GM19397 (cell line): ENCODE data around the gene POTEF.
"Not testable (repeated sequence)": the region's sequence is repeated elsewhere in the genome, so short reads cannot be mapped to it uniquely, and the experiment has no call there.

ENCODE experiments used
- ATAC-seq: cut with Tn5 transposase; IDR thresholded peaks from one replicate; pipeline ENCODE4 v1.9.1; 2021; ENCODE audit warnings: mild to moderate bottlenecking, moderate library complexity; ENCODE audit not compliant: unreplicated experiment

Gene POTEF

GRCh38 chr2:130153721-130154422, 24.9 kb upstream of the POTEF start:
- not testable (repeated sequence) for ATAC-seq

GRCh38 chr2:130152816-130153595, 24.0 kb upstream of the POTEF start:
- ATAC-seq = no peak

- ATAC-seq = not testable (repeated sequence)
Measured at GRCh38 chr2:130152136-130152815, 23.3 kb upstream of the POTEF start.

- not testable (repeated sequence) for ATAC-seq
Measured at GRCh38 chr2:130151145-130151512, 22.1 kb upstream of the POTEF start.

GRCh38 chr2:130150181-130151144, 21.4 kb upstream of the POTEF start:
- ATAC-seq = no peak

GRCh38 chr2:130148515-130148914, 19.5 kb upstream of the POTEF start:
- not testable (repeated sequence) for ATAC-seq

GRCh38 chr2:130145006-130145414, 16.0 kb upstream of the POTEF start, which contains the start of gene CCDC74B:
Gene CCDC74B, minus strand, starts transcription at chr2:130145112. Its CDS starts 116 bp downstream, at chr2:130144996.
- ATAC-seq = peak; percentile 87

- ATAC-seq = not testable (repeated sequence)
Measured at GRCh38 chr2:130143266-130144039, 14.4 kb upstream of the POTEF start.

GRCh38 chr2:130142396-130143265, 13.6 kb upstream of the POTEF start:
- ATAC-seq = not testable (repeated sequence)

- not testable (repeated sequence) for ATAC-seq
Measured at GRCh38 chr2:130141645-130142370, 12.8 kb upstream of the POTEF start.

GRCh38 chr2:130141002-130141401, 12.0 kb upstream of the POTEF start:
- not testable (repeated sequence) for ATAC-seq

GRCh38 chr2:130140516-130140915, 11.5 kb upstream of the POTEF start:
- ATAC-seq = not testable (repeated sequence)

- ATAC-seq = not testable (repeated sequence)
Measured at GRCh38 chr2:130139331-130140280, 10.6 kb upstream of the POTEF start.

- ATAC-seq = not testable (repeated sequence)
Measured at GRCh38 chr2:130138841-130139251, 9.8 kb upstream of the POTEF start.

GRCh38 chr2:130138326-130138725, 9.3 kb upstream of the POTEF start:
- not testable (repeated sequence) for ATAC-seq

- not testable (repeated sequence) for ATAC-seq
Measured at GRCh38 chr2:130137118-130137517, 8.1 kb upstream of the POTEF start.

GRCh38 chr2:130136546-130136945, 7.5 kb upstream of the POTEF start:
- ATAC-seq = not testable (repeated sequence)
